Thyroid gland (tissue), 4 donors: ENCODE data around the gene C8B. TPM values are rescaled to one million over a fixed set of nuclear protein-coding genes. Genes with fewer than 3 reads are reported as not detected.

Experiments
- DNase-seq, 2 donors: peaks; one replicate each; pipeline ENCODE4 v3.0.0-alpha.2; 2019
- H3K27ac ChIP-seq, 3 donors: fragments of 200-600 bp; sonication (generic); 1 replicate in 2 of 3; 2 replicates in 1 of 3; pipeline ENCODE4 v1.5.1; 2016 to 2019; ENCODE audit warnings: mild to moderate bottlenecking in 1 of 3, moderate library complexity in 1 of 3
- H3K27me3 ChIP-seq: fragments of 200-600 bp; sonication (generic); one replicate; pipeline ENCODE4 v1.5.1; 2019
- H3K36me3 ChIP-seq, 2 donors: fragments of 200-600 bp; sonication (generic); one replicate each; pipeline ENCODE4 v1.5.1; 2016 to 2019
- H3K4me1 ChIP-seq, 2 donors: fragments of 200-600 bp; sonication (generic); one replicate each; pipeline ENCODE4 v1.5.1; 2017 to 2019
- H3K4me3 ChIP-seq, 3 donors: fragments of 200-600 bp; sonication (generic); replicated peaks in 1 of 3; 1 replicate in 2 of 3; 2 replicates in 1 of 3; pipeline ENCODE4 v1.5.1; 2016; ENCODE audit warnings: mild to moderate bottlenecking in 1 of 3
- H3K9me3 ChIP-seq: fragments of 200-600 bp; sonication (generic); one replicate; pipeline ENCODE4 v1.5.1; 2017
- POLR2A ChIP-seq, 2 donors: fragments of 450-650 bp; IDR thresholded peaks; one replicate each; pipeline ENCODE4 v1.6.1; 2017; ENCODE audit warnings: antibody characterized with exemption in 2 of 2, mild to moderate bottlenecking in 2 of 2, moderate library complexity in 1 of 2
- WGBS, 2 donors: methylation state at CpG; one replicate each; pipeline ENCODE4 v1.1.5; 2017; 5-methylcytosine and 5-hydroxymethylcytosine counted together
- intact Hi-C: fragments of 100-400 bp; cut with DNase I; formaldehyde crosslinking; loops from one replicate; pipeline ENCODE4 v1.15.1; 2023
- total RNA-seq, 4 donors: library from RNA; depleted of rRNA; stranded (reverse); fragments of >200 nt; gene quantifications; one replicate each; pipeline ENCODE4 v1.2.3, GENCODE V29; 2016
- TF ChIP-seq, protein P1 (sequence below), 6 experiments: fragments of 200-600 bp in 3 of 6; fragments of 450-650 bp in 3 of 6; sonication (generic) in 3 of 6; IDR thresholded peaks; one replicate each; pipeline ENCODE4 v1.5.1; 2016 to 2019; ENCODE audit warnings: antibody characterized with exemption in 6 of 6, mild to moderate bottlenecking in 2 of 6, inconsistent platforms in 1 of 6, moderate library complexity in 1 of 6

The C8B gene
- total RNA-seq, 4 donors from 2014 or later: not detected

- WGBS, 2 donors: 23 to 25% methylated on average over 3 of the region's 3 CpGs
- no peaks in the 10 kb centered on the region for H3K27me3 ChIP-seq
- no peaks in the 10 kb centered on the region for H3K36me3 ChIP-seq
- intact Hi-C loops: no loop called here
- TF ChIP-seq, protein P1, sequence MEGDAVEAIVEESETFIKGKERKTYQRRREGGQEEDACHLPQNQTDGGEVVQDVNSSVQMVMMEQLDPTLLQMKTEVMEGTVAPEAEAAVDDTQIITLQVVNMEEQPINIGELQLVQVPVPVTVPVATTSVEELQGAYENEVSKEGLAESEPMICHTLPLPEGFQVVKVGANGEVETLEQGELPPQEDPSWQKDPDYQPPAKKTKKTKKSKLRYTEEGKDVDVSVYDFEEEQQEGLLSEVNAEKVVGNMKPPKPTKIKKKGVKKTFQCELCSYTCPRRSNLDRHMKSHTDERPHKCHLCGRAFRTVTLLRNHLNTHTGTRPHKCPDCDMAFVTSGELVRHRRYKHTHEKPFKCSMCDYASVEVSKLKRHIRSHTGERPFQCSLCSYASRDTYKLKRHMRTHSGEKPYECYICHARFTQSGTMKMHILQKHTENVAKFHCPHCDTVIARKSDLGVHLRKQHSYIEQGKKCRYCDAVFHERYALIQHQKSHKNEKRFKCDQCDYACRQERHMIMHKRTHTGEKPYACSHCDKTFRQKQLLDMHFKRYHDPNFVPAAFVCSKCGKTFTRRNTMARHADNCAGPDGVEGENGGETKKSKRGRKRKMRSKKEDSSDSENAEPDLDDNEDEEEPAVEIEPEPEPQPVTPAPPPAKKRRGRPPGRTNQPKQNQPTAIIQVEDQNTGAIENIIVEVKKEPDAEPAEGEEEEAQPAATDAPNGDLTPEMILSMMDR (IDR thresholded peaks at IDR 0.05): no peak
- TF ChIP-seq POLR2A (IDR thresholded peaks at IDR 0.05): no peak
- DNase-seq: no peak
- no peak overlapping the region for H3K4me3 ChIP-seq
- H3K4me1 ChIP-seq: peaks cover 0 to 11% of the 10 kb centered on the region in 2 donors
- no peak overlapping the region for H3K27ac ChIP-seq
- no peaks in the 10 kb centered on the region for H3K9me3 ChIP-seq
Measured at GRCh38 chr1:56901716-56902115, 64.1 kb downstream of the C8B start.

GRCh38 chr1:56898879-56899278, 66.9 kb downstream of the C8B start:
- H3K9me3 ChIP-seq: no peaks in the 10 kb centered on the region
- no peak for DNase-seq
- peaks cover 0 to 11% of the 10 kb centered on the region in 2 donors for H3K4me1 ChIP-seq
- 57 to 68% methylated on average over 2 of the region's 2 CpGs for WGBS, 2 donors
- TF ChIP-seq, protein P1 (IDR thresholded peaks at IDR 0.05): no peak
- TF ChIP-seq POLR2A (IDR thresholded peaks at IDR 0.05): no peak
- no peak overlapping the region for H3K27ac ChIP-seq
- H3K4me3 ChIP-seq: no peak overlapping the region
- no peaks in the 10 kb centered on the region for H3K27me3 ChIP-seq
- intact Hi-C loops: no loop called here
- H3K36me3 ChIP-seq: no peaks in the 10 kb centered on the region

- Histone ChIP-seq H3K36me3 (no peaks in the 10 kb centered on the region), H3K27me3 (no peaks in the 10 kb centered on the region), H3K4me3 (no peak overlapping the region), H3K9me3 (no peaks in the 10 kb centered on the region), H3K27ac (no peak overlapping the region), H3K4me1 (peaks cover 0 to 11% of the 10 kb centered on the region in 2 donors)
- WGBS, 2 donors: 87 to 93% methylated on average over 2 of the region's 2 CpGs
- intact Hi-C loops: no loop called here
- TF ChIP-seq, protein P1 (IDR thresholded peaks at IDR 0.05): no peak
- no peak for DNase-seq
Measured at GRCh38 chr1:56898005-56898373, 67.8 kb downstream of the C8B start.

DNA sequence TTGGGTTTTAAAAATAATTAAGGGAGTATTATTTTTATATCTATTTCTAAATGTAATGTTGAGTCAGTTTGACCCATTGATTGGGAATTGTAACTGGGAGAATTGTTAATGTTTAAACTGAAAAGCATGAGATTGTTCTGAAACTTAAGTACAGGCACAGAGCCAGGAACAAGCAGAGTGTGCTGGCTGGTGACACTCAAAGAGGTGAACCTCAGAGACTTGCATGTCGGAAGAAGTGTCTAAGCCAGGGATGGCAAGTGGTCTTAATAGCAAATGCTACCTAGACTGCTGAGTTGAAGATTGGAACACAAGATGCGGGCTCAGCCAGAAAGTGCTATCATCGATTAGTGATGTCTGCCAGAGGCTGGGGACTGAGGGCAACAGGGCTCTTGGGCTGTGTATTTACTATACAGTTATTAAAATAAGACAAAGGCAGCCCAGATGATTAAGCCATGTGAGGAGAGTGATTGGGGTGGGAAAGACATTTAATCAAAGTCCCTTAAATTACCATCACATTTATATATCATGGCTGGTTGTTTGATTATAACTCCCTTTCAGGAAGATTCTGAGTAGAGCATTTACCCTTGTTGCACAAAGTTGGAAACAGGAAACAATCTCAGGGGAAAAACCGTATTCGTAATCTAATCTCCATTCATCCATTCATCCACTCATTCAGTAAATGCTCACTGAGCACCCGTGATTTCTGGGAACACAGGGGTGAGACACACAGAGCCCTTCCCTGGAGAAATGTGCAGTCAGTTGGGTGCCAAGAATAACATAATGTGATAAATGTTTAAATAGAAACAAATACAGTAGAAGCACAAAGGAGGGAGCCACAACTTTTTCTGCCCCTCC, 68.4 kb downstream of the C8B start:
- Histone ChIP-seq H3K4me3 (no peak overlapping the region), H3K27ac (no peak overlapping the region), H3K4me1 (peaks cover 0 to 9% of the 10 kb centered on the region in 2 donors), H3K9me3 (no peaks in the 10 kb centered on the region), H3K27me3 (no peaks in the 10 kb centered on the region), H3K36me3 (no peaks in the 10 kb centered on the region)
- 54 to 63% methylated on average over 6 of the region's 6 CpGs for WGBS, 2 donors
- TF ChIP-seq POLR2A (IDR thresholded peaks at IDR 0.05): no peak
- TF ChIP-seq, protein P1 (IDR thresholded peaks at IDR 0.05): no peak
- intact Hi-C loops: no loop called here
- DNase-seq: no peak

GRCh38 chr1:56894014-56894413, 71.8 kb downstream of the C8B start:
- no peaks in the 10 kb centered on the region for H3K9me3 ChIP-seq
- no peak for DNase-seq
- intact Hi-C loops: no loop called here
- peaks cover 0 to 3% of the 10 kb centered on the region in 2 donors for H3K4me1 ChIP-seq
- H3K27me3 ChIP-seq: no peaks in the 10 kb centered on the region
- no peaks in the 10 kb centered on the region for H3K36me3 ChIP-seq
- H3K4me3 ChIP-seq: no peak overlapping the region
- H3K27ac ChIP-seq: no peak overlapping the region
- TF ChIP-seq, protein P1 (IDR thresholded peaks at IDR 0.05): no peak
- TF ChIP-seq POLR2A (IDR thresholded peaks at IDR 0.05): no peak
